IMR-90 (cell line): ENCODE results near the gene SURF2. TPM values are rescaled to one million over a fixed set of nuclear protein-coding genes. Genes with fewer than 3 reads are reported as not detected.
A peak's percentile ranks its signal among the peaks of the same experiment; 100 is the strongest.

Experiments
- ATAC-seq: fragments of 200-7000 bp; cut with Tn5 transposase; 2 replicates; pipeline ENCODE4 v1.9.1; 2020; ENCODE audit warnings: low read depth, mild to moderate bottlenecking, moderate library complexity
- BruUV-seq: library from RNA; stranded (reverse); fragments of 400-500 nt; replicated peaks from 2 replicates; lab custom pipeline; 2021; lab: Mats Ljungman, UMichigan
- CTCF ChIA-PET: fragments of 300-600 bp; formaldehyde crosslinking; extraction: SDS; loops from one replicate; lab custom pipeline; 2021; ENCODE audit warnings: antibody characterized with exemption; lab: Yijun Ruan, JAX
- POLR2A ChIA-PET: fragments of 300-600 bp; sonication (Branson Sonifier 250); formaldehyde crosslinking; loops from one replicate; lab custom pipeline; 2022; ENCODE audit warnings: antibody characterized with exemption; ENCODE audit not compliant: unreplicated experiment; lab: Charles Lee
- DNase-seq: peaks from one replicate; pipeline ENCODE4 v3.0.0; 2013
- H2AFZ ChIP-seq: replicated peaks from 2 replicates; pipeline ENCODE3; 2013; ENCODE audit warnings: low read length, mild to moderate bottlenecking; ENCODE audit not compliant: poor library complexity
- H2AK5ac ChIP-seq: 2 replicates; pipeline ENCODE4 v1.6.1; 2013; ENCODE audit warnings: low read depth, low read length, inconsistent platforms
- H2AK9ac ChIP-seq: replicated peaks from 2 replicates; pipeline ENCODE3; 2013; ENCODE audit warnings: mild to moderate bottlenecking, low read depth, low read length, moderate library complexity; ENCODE audit not compliant: poor library complexity
- H2BK120ac ChIP-seq: 2 replicates; pipeline ENCODE4 v1.6.1; 2013; ENCODE audit warnings: low read depth, low read length, inconsistent platforms
- H2BK15ac ChIP-seq: 3 replicates; pipeline ENCODE4 v1.6.1; 2013; ENCODE audit warnings: low read depth, low read length, inconsistent platforms
- H2BK20ac ChIP-seq: 2 replicates; pipeline ENCODE4 v1.6.1; 2013; ENCODE audit warnings: low read depth, mild to moderate bottlenecking, inconsistent platforms, low read length, moderate library complexity
- H2BK5ac ChIP-seq: 2 replicates; pipeline ENCODE4 v1.6.1; 2013; ENCODE audit warnings: mild to moderate bottlenecking, low read depth, low read length, inconsistent platforms; ENCODE audit not compliant: poor library complexity, severe bottlenecking
- H3K14ac ChIP-seq: replicated peaks from 2 replicates; pipeline ENCODE4 v1.6.1; 2013; ENCODE audit warnings: low read depth, low read length, inconsistent platforms
- H3K18ac ChIP-seq: 2 replicates; pipeline ENCODE4 v1.6.1; 2013; ENCODE audit warnings: low read depth, low read length, control low read depth
- H3K23ac ChIP-seq: 2 replicates; pipeline ENCODE4 v1.6.1; 2013; ENCODE audit warnings: low read depth, low read length, inconsistent platforms
- H3K27ac ChIP-seq: 2 replicates; pipeline ENCODE4 v1.5.1; 2013; ENCODE audit warnings: mild to moderate bottlenecking, control low read depth, low read length; ENCODE audit not compliant: insufficient read depth
- H3K27me3 ChIP-seq: 2 replicates; pipeline ENCODE4 v1.6.1; 2013; ENCODE audit warnings: low read length; ENCODE audit not compliant: control insufficient read depth, insufficient read depth
- H3K36me3 ChIP-seq: 2 replicates; pipeline ENCODE4 v1.6.1; 2013; ENCODE audit warnings: low read length, mixed read lengths; ENCODE audit not compliant: control insufficient read depth, insufficient read depth
- H3K4ac ChIP-seq: 2 replicates; pipeline ENCODE4 v1.6.1; 2013; ENCODE audit warnings: low read depth, low read length, inconsistent platforms
- H3K4me1 ChIP-seq: 2 replicates; pipeline ENCODE4 v1.6.1; 2013; ENCODE audit warnings: low read length, mixed read lengths; ENCODE audit not compliant: control insufficient read depth, insufficient read depth
- H3K4me2 ChIP-seq: 2 replicates; pipeline ENCODE4 v1.6.1; 2013; ENCODE audit warnings: low read depth, mild to moderate bottlenecking, control low read depth, low read length, moderate library complexity
- H3K4me3 ChIP-seq: 2 replicates; pipeline ENCODE4 v1.5.1; 2013; ENCODE audit warnings: low read depth, mild to moderate bottlenecking, control low read depth, low read length, moderate library complexity; ENCODE audit not compliant: insufficient read depth
- H3K56ac ChIP-seq: 2 replicates; pipeline ENCODE4 v1.6.1; 2013; ENCODE audit warnings: low read length, inconsistent platforms; ENCODE audit not compliant: insufficient read depth; ENCODE audit errors: extremely low read depth
- H3K79me1 ChIP-seq, 2 experiments: 2 replicates each; pipeline ENCODE4 v1.6.1; 2013; ENCODE audit warnings: low read length in 2 of 2, inconsistent platforms in 1 of 2, low read depth in 1 of 2
- H3K9ac ChIP-seq: 2 replicates; pipeline ENCODE4 v1.6.1; 2013; ENCODE audit warnings: low read depth, low read length, control low read depth
- H3K9me1 ChIP-seq: 2 replicates; pipeline ENCODE4 v1.6.1; 2013; ENCODE audit warnings: low read length, inconsistent platforms; ENCODE audit not compliant: insufficient read depth
- H3K9me3 ChIP-seq: 2 replicates; pipeline ENCODE4 v1.6.1; 2013; ENCODE audit warnings: low read length; ENCODE audit not compliant: control insufficient read depth, insufficient read depth
- H4K20me1 ChIP-seq: 2 replicates; pipeline ENCODE4 v1.6.1; 2013; ENCODE audit warnings: low read length, inconsistent platforms; ENCODE audit not compliant: insufficient read depth
- H4K5ac ChIP-seq: 2 replicates; pipeline ENCODE4 v1.6.1; 2013; ENCODE audit warnings: mild to moderate bottlenecking, low read depth, low read length, control low read depth
- H4K8ac ChIP-seq, 2 experiments: 2 replicates each; pipeline ENCODE4 v1.6.1; 2013; ENCODE audit warnings: low read depth in 2 of 2, low read length in 2 of 2, control low read depth in 1 of 2, inconsistent platforms in 1 of 2
- H4K91ac ChIP-seq: 2 replicates; pipeline ENCODE4 v1.6.1; 2013; ENCODE audit warnings: low read depth, low read length, inconsistent platforms; ENCODE audit not compliant: insufficient read depth
- MAFK ChIP-seq: IDR thresholded peaks from 2 replicates; pipeline ENCODE4 v1.6.1; 2012; ENCODE audit warnings: low read depth, low read length, improper control_type of control experiment
- MXI1 ChIP-seq: IDR thresholded peaks from 2 replicates; pipeline ENCODE4 v1.6.1; 2012; ENCODE audit warnings: low read depth, mild to moderate bottlenecking, low read length, moderate library complexity, borderline replicate concordance
- NFE2L2 ChIP-seq: fragments of 150-350 bp; IDR thresholded peaks from 2 replicates; pipeline ENCODE4 v1.6.1; 2016; ENCODE audit warnings: low read depth, mild to moderate bottlenecking, low read length
- POLR2A ChIP-seq: IDR thresholded peaks from 2 replicates; pipeline ENCODE4 v1.6.1; 2012; ENCODE audit warnings: mild to moderate bottlenecking, low read depth, low read length
- RAD21 ChIP-seq: IDR thresholded peaks from 2 replicates; pipeline ENCODE4 v1.6.1; 2012; ENCODE audit warnings: low read length, improper control_type of control experiment
- RFX5 ChIP-seq: IDR thresholded peaks from 2 replicates; pipeline ENCODE4 v1.8.0; 2012; ENCODE audit warnings: low read depth, mild to moderate bottlenecking, low read length, moderate library complexity
- WGBS, 2 experiments: methylation state at CpG; one replicate each; pipeline versions ENCODE4 v1.1.5 to v1.1.7; 2013; ENCODE audit warnings: missing lambda C conversion rate in 2 of 2; ENCODE audit not compliant: insufficient read length in 1 of 2; ENCODE audit errors: extremely low coverage in 2 of 2; 5-methylcytosine and 5-hydroxymethylcytosine counted together
- dilution Hi-C: fragments of 300-500 bp; cut with HindIII; formaldehyde crosslinking; loops from one replicate; pipeline ENCODE4 v1.14.3; 2018; ENCODE audit warnings: low sequenced_read_pairs; ENCODE audit not compliant: unreplicated experiment
- in situ Hi-C: fragments of 300-500 bp; cut with MboI; formaldehyde crosslinking; loops from 3 replicates; pipeline ENCODE4 v1.14.3; 2019; ENCODE audit warnings: low sequenced_read_pairs, inconsistent platforms, mixed read lengths
- intact Hi-C: fragments of 100-400 bp; cut with micrococcal nuclease; formaldehyde crosslinking; loops from 2 replicates; pipeline ENCODE4 v1.10.0; 2022
- polyA plus RNA-seq, 3 experiments: library from polyadenylated mRNA; depleted of rRNA; stranded (reverse); fragments of >200 nt; gene quantifications; 2 replicates each; pipeline ENCODE4 v1.2.3, GENCODE V29; 2012; ENCODE audit warnings: low replicate concordance in 1 of 3
- total RNA-seq: library from RNA; depleted of rRNA; stranded (reverse); fragments of >200 nt; gene quantifications from 2 replicates; pipeline ENCODE4 v1.2.3, GENCODE V29; 2012

Gene SURF2
- total and polyA plus RNA-seq, 2 of the 4 experiments (the other 2 are of a cell fraction) = 9.9 to 16.3 TPM

DNA sequence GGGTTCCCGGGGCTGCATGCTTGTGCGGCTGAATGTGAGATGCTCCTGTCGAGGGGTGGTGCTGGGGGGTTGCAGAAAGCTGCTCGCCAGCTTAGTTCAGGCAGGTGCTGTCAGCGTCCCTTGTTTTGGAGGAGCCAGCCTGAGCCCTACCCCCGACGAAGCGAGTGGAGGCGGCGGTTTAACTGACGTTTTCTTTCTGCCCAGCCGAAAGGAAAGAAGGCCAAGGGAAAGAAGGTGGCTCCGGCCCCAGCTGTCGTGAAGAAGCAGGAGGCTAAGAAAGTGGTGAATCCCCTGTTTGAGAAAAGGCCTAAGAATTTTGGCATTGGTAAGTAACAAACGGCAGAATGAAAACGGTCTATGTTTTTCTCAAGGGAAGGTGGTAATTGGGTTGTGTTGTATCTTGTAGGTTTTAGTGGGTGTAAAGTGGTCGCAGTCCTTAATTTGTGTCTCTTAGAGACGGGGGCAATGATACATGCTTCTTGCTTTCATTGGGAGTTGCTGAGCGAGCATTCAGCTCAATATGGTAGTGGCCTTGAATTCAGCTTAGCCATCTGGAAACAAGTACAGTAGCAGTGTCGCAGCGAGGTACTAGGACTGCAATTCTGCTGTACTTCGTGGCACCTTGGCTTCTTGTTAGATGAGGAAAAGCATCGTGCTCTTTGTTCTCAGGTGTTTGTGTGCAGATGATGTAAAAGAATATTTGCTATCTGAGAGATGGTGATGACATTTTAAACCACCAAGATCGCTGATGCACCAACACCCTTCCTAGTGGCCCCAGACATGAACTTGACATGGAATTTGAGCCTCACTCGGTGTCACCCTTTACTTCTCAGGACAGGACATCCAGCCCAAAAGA is 7.4 kb upstream of the SURF2 start:
- DNase-seq = no peak
- Histone ChIP-seq H3K27me3 (no peaks in the 10 kb centered on the region), H2AK5ac (peak overlapping the region; percentile 93), H3K14ac (peak overlapping the region; percentile 80), H3K4me3 (peak overlapping the region; percentile 74), H3K9me1 (peaks cover 6% of the 10 kb centered on the region; the same call in 1 of the 2 replicates), H2AK9ac (peak overlapping the region; percentile 99), H3K56ac (peak overlapping the region; percentile 68), H3K23ac (peak overlapping the region; percentile 91), H3K4me2 (peak overlapping the region; percentile 100), H3K4me1 (peaks cover 16% of the 10 kb centered on the region), H3K79me1 (peaks cover 25 to 72% of the 10 kb centered on the region in 2 experiments), H4K5ac (peak overlapping the region; percentile 42; the same call in 1 of the 2 replicates), H4K8ac (peak overlapping the region; percentile 6 to 85; a peak in 3 of 4 replicates), H3K9me3 (no peaks in the 10 kb centered on the region), H2BK5ac (peak overlapping the region; percentile 97), H2BK20ac (no peak overlapping the region), H2BK15ac (no peak overlapping the region), H4K91ac (peak overlapping the region; percentile 81), H3K36me3 (peaks cover 63% of the 10 kb centered on the region), H3K4ac (peak overlapping the region; percentile 86), H2AFZ (no peak overlapping the region), H3K9ac (peak overlapping the region; percentile 96), H3K27ac (peak overlapping the region; percentile 94), H3K18ac (no peak overlapping the region), H2BK120ac (no peak overlapping the region), H4K20me1 (peaks cover 63% of the 10 kb centered on the region)
- CTCF ChIA-PET = interaction anchor here (0.6 kb wide), 1 partner anchor 996 kb away, joined by 5 read pairs; no protein-coding TSS in a partner anchor
- intact Hi-C loops = no loop called here
- no peak for ATAC-seq
- POLR2A ChIA-PET = interaction anchor here (1.1 kb wide), 1 partner anchor 8 kb away, joined by 6 read pairs; no protein-coding TSS in a partner anchor
- TF ChIP-seq RAD21 = no peak
- TF ChIP-seq MAFK = no peak
- TF ChIP-seq MXI1 = no peak
- TF ChIP-seq POLR2A = no peak
- no peak for TF ChIP-seq RFX5
- TF ChIP-seq NFE2L2 = no peak
- dilution Hi-C loops = no loop called here
- WGBS, 2 experiments = 1% methylated on average over 11 of the region's 25 CpGs; no CpG with 5 or more reads in 1 of the 2 experiments
- in situ Hi-C loops = no loop called here
- BruUV-seq = TSS peak; percentile 78
